Measurements from ENCODE around the gene ABHD1. TPM values are rescaled to one million over a fixed set of nuclear protein-coding genes. Genes with fewer than 3 reads are reported as not detected.

The ABHD1 gene
- total RNA-seq, 1 donor = not detected

DNA sequence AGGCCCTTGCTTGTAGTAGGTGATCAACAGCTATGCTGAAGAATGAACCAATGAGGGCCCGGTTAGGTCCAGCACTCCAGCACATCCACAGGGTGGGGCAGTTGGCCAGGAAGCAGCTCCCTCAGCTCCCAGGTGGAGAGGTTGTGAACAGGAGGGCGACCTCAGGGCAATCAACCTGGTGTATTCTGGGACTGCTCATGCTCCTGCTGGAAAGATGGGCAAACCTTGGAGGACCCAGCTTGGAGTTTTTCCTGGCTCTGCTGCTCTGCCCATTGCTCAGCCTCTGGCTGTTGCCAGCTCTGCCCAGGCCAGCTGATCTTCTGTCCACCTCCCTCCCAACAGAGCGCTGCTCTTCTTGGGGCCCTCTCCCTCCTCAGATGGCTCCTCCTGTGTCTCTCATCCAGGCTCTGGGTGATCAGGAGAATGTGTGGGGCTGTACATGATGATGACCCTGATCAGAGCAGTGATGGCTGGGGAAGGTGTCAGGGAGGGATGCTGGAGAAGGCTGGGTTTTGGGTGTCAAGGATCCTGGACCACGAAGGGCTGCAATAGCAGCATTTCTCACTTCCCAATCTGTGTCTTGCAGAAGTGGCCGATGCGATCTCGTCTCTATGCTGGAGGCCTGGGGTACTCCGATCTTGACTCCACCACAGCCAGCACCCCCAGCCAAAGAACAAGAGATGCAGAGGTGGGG lies 28.6 kb downstream of the ABHD1 start:
- H3K4me3 ChIP-seq (ENCODE audit: low read depth, low read length) = no peak overlapping the region
- TF ChIP-seq, protein P1, sequence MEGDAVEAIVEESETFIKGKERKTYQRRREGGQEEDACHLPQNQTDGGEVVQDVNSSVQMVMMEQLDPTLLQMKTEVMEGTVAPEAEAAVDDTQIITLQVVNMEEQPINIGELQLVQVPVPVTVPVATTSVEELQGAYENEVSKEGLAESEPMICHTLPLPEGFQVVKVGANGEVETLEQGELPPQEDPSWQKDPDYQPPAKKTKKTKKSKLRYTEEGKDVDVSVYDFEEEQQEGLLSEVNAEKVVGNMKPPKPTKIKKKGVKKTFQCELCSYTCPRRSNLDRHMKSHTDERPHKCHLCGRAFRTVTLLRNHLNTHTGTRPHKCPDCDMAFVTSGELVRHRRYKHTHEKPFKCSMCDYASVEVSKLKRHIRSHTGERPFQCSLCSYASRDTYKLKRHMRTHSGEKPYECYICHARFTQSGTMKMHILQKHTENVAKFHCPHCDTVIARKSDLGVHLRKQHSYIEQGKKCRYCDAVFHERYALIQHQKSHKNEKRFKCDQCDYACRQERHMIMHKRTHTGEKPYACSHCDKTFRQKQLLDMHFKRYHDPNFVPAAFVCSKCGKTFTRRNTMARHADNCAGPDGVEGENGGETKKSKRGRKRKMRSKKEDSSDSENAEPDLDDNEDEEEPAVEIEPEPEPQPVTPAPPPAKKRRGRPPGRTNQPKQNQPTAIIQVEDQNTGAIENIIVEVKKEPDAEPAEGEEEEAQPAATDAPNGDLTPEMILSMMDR (IDR thresholded peaks at IDR 0.05; ENCODE audit: insufficient read depth, low read depth, low read length) = no peak
- no peak for DNase-seq (ENCODE audit: low read depth)

DNA sequence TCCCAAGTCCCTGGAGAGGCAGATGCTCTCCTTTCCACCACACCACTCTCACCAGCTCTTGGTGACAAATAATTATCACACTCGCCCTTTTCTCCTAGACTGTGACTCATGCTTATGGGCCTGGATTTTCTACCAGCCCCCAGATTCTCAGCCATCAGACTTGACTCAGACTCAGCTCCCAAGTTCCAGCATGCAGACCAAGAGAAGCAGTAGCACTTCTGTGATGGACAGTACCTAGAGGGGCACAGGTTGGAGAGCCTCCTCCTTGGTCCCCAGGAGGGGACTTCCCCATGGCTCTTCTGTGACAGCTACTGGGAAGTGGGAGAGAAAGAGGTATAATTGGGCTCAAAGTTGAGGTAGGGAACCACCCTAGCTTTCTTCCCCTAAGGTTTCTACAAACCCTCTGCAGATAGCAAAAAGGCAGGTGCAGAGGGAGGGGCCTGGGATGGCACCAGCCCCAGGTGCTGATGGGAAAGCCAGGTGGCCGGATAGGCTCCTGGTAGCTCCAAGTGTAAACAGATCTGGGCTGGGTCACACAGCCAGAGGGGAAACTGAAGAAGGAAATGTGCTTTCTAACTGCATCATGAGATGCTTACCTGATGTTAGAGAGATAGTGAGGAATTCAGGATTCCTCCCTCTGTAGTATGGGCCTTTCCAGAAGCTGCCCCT lies 29.3 kb downstream of the ABHD1 start:
- TF ChIP-seq, protein P1 (IDR thresholded peaks at IDR 0.05; ENCODE audit: insufficient read depth, low read depth, low read length) = no peak
- no peak overlapping the region for H3K4me3 ChIP-seq (ENCODE audit: low read depth, low read length)
- no peak for DNase-seq (ENCODE audit: low read depth)

DNA sequence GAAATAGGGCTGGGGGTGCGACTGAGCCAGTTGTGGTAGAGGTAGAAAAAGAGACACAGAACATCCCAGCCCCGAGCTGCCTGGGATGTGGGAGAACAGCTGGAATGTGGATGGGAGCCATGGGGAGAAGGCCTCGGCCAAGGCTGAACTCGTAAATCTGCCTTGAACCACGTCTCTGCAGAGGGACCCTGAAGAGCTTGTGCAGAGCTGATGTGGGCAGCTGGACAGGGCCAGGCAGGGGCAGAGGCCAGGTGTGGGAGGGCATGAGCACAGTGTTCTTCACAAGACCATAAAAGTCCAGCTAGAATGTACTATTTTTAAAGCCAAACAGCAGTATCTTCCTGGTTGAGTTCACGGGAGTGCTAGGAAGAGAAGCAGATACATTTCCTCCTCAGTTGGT lies 30.9 kb downstream of the ABHD1 start:
- DNase-seq (ENCODE audit: low read depth) = peak; percentile 53
- no peak overlapping the region for H3K4me3 ChIP-seq (ENCODE audit: low read depth, low read length)
- TF ChIP-seq, protein P1 (IDR thresholded peaks at IDR 0.05; ENCODE audit: insufficient read depth, low read depth, low read length) = no peak

DNA sequence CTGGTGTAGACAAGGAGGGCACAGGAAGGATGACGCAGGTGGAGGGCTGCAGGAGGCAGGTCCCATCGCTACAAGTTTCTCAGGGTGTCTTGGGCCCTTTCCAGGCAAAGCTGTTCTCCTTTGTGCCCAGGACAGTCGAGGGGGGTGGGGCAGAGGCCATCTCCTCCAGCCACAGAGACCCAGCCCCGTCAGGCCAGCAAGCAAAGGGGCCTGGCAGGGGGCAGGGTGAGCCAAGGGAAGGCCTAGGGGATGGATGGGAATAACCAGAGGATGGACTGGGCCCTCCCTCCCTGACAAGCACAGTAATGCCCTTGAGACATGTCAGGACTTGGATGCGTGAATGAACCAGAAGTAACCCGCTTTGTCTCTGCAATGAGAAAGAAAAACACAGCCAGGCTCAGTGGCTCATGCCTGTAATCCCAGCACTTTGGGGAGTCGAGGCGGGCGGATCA lies 31.5 kb downstream of the ABHD1 start:
- DNase-seq (ENCODE audit: low read depth) = no peak
- no peak overlapping the region for H3K4me3 ChIP-seq (ENCODE audit: low read depth, low read length)
- TF ChIP-seq, protein P1 (IDR thresholded peaks at IDR 0.05; ENCODE audit: insufficient read depth, low read depth, low read length) = no peak

DNA sequence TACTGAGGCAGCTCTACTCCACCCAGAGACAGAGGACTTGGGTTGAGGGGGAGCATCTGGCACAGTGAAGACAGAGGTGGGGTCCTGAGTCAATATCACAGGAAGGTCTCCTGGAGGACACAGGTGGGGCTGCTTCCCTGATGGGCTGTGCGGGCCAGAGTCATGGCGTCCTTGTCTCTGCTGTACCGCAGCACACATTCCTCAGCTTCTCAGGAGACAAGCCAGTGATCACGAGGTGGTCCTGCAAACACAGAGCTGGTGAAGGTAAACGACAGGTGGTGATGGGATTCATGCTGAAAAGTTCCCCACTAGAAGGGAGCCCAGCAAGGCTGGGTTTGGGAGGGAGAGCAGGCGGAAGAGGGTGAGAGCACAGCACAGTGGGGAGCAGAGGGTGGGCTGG lies 34.9 kb downstream of the ABHD1 start:
- TF ChIP-seq, protein P1 (IDR thresholded peaks at IDR 0.05; ENCODE audit: insufficient read depth, low read depth, low read length) = no peak
- DNase-seq (ENCODE audit: low read depth) = no peak
- H3K4me3 ChIP-seq (ENCODE audit: low read depth, low read length) = no peak overlapping the region

DNA sequence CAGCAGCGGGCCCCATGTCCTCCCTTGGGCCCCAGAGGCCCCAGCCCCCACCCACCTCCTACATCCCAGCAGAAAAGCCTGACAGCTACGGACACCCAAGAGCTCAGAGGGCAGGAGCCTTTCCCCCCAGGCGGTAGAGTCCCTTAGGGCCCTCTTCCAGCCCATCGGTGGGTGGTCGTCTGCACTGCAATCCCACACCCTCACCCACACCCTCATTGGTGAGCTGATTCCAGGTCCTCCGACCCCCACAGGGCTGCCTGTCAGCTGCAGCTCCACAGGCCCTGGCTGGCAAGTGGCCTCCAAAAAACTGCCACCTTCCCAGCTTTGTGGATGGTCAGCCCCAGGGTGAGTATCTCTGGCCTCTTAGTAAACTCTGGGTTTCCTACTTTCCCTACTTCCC lies 35.7 kb downstream of the ABHD1 start:
- no peak overlapping the region for H3K4me3 ChIP-seq (ENCODE audit: low read depth, low read length)
- no peak for DNase-seq (ENCODE audit: low read depth)
- TF ChIP-seq, protein P1 (IDR thresholded peaks at IDR 0.05; ENCODE audit: insufficient read depth, low read depth, low read length) = no peak

All from fibroblast of villous mesenchyme (primary cell).